ENCODE data around the gene SLC25A22.

Gene SLC25A22

DNA sequence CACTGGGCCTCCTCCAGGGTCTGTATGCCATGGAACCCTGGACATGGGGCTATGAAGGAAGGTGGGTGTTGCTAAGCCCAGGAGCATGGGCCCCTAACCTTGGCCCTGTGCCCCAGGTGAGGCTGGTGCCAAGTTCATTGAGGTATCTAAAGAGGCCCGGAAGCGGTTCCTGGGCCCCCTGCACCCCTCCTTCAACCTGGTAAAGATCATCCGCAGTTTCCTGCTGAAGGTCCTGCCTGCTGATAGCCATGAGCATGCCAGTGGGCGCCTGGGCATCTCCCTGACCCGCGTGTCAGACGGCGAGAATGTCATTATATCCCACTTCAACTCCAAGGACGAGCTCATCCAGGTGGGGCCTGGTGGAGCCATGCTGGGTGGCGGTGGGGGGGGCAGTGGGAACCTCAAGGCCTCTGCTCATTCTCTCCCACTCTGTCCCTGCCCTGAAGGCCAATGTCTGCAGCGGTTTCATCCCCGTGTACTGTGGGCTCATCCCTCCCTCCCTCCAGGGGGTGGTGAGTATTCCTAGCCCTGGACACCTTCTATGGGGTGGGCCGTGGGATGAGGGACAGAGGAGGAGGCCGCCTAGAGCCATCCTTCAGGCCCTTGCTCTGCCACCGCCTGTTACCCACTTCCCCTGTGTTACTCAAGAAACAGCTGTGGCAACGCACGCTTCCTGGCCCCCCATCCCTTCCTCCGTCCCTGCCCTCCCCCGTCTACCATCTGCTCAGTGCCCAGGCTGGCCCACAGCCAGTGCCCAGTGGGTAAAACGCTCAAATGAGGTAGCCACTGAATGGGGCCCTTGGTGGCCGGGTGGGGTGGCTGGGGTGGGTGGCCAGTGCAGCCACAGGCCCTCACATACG, 23.7 kb upstream of the SLC25A22 start:
- no peak for DNase-seq (ENCODE audit: low read depth in 3 of 3)

DNA sequence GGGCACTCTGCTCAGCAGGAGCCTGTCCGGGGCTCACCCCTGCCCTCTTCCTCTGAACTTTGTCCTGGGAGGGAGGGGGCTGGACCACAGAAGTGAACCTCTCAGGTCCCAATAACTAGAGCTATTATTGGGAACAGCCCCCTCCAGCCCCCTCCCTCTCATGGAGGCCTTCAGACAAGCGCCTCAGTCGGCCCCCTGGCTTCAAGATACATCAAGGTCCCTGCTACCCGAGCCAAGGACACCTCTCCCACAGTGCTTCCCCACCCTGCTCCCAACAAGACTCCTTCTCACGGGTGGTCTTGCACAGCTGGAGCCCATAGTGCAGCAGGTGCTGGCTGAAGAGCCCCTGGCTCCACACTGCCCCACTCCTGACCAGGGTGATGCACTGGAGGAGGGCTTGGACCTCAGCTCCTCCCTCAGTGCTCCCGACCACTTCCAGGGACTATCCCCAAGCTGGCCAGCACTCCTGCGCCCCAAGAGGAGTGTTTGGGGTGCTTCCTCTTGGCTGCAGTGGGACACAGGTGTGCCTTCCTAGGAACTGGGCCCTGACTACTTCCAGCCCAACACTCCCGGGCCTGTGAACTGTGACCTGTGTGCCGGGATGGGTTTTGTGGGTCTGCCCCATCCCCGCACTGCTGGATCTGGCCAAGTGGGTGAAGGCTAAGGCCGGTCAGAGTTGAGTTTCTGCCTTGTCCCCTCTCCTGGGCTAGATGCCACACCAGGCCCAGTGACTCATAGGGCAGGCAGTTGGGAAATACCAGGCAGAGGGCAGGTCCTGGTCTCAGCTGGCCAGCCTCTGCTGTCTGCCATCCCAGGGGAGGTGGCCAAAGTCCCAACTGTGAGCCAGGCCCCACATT, 22.8 kb upstream of the SLC25A22 start:
- no peak for DNase-seq (ENCODE audit: low read depth in 3 of 3)

- DNase-seq (ENCODE audit: low read depth in 3 of 3) = peak; percentile 86 to 94 (median 88)
Measured at GRCh38 chr11:819943-820649, 22.0 kb upstream of the SLC25A22 start.

DNA sequence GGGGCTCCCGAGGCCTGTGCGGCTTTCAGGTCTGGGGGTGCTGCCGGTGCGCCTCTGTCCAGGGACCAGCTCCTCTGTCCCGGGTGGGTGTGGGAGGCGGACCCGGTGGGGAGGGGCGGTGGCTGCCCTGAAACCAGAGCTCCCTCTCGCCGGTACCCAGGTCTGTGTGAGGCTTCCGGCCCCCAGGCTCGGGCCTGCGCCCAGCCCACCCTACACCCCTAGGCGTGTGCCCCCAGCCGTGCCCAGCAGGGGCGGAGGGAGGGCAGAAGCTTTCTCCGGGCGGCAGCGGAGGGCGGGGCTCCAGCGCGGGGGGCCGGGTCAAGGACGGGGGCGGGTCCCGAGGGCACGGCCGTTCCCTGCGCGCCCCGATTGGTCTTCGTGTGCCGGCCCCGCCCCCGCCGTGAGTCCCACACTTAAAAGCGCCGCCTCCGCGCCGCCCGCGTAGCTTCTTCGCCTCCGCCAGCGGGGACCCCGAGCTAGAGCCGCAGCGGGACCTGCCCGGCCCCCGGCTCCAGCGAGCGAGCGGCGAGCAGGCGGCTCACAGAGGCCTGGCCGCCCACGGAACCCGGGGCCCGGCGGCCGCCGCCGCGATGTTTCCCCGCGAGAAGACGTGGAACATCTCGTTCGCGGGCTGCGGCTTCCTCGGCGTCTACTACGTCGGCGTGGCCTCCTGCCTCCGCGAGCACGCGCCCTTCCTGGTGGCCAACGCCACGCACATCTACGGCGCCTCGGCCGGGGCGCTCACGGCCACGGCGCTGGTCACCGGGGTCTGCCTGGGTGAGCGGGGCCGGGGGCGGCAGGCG, 21.2 kb upstream of the SLC25A22 start:
- DNase-seq (ENCODE audit: low read depth in 3 of 3) = peak; percentile 74 to 93 (median 84)

DNA sequence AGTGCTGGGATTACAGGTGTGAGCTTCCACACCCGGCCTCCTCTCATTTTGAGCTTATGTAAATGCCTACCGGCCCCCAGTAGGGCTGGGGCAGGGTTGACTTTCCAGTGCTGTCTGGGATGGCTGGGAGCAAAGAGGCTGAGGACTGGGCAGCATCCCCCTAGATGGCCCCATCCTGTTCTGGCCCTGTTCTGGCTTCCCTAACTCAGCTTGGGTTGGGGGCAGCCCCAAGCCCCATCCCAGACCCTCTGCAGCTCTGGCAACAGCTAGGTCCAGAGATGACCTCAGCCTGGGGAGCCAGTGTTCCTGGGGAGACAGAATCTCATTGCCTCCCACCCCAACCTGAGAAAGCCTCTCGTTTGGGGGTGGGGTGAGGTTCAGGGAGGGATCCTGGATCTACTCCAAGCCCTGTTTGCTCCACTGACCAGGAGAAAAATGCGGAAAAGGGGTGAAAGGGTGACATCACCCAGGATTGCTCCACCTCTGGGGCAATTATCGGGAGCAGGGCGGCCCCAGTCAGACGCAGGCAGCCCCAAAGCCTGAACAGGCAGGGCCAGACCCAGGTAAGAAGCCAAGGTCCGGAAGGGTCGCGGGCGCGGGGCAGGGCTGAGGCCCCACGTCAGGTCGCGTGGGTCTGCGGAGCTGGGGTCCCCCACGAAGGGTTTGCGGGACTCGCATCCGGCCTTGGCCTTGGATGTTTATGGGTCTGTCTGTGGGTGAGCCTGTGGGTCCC, 20.5 kb upstream of the SLC25A22 start, which contains the start of gene PNPLA2:
Gene PNPLA2, plus strand, starts transcription at position 519 of the 733 bp plus-strand sequence. CDS start 805 bp downstream, outside the sequence.
- no peak for DNase-seq (ENCODE audit: low read depth in 3 of 3)

DNA sequence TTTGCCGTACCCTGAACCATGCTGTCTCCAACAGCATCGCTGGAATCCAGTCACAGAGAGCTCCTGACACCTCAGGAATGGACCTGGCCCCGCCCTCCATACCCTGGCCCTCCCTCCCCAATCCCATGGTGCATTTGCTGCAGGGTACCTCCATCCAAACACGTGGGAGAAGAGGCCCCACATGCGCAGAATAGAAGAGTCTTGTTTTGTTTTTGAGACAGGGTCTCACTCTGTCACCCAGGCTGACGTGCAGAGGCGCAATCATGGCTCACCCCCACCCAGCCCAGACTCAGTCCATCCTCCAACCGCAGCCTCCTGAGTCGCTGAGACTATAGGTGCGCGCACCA, 18.3 kb upstream of the SLC25A22 start:
- DNase-seq (ENCODE audit: low read depth in 3 of 3) = no peak

- DNase-seq (ENCODE audit: low read depth in 3 of 3) = no peak
Measured at GRCh38 chr11:815675-816432, 17.8 kb upstream of the SLC25A22 start.

GRCh38 chr11:813456-814096, 15.5 kb upstream of the SLC25A22 start:
- no peak for DNase-seq (ENCODE audit: low read depth in 3 of 3)

DNA sequence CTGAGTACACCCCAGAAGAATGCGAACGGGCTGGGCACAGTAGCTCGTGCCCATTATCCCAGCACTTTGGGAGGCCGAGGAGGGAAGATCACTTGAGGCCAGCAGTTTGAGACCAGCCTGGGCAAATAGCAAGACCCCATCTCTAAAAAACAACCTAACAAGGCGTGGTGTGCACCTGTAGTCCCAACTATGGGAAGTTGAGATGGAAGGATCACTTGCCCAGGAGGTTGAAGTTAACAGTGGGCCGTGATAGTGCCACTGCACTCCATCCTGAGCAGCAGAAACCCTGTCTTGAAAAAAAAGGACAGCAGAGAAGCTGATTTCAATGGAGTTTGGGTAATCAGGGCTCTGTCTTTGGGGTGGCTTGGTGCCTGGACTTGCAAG, 15.0 kb upstream of the SLC25A22 start:
- no peak for DNase-seq (ENCODE audit: low read depth in 3 of 3)

GRCh38 chr11:812390-812789, 14.3 kb upstream of the SLC25A22 start:
- no peak for DNase-seq (ENCODE audit: low read depth in 3 of 3)

DNA sequence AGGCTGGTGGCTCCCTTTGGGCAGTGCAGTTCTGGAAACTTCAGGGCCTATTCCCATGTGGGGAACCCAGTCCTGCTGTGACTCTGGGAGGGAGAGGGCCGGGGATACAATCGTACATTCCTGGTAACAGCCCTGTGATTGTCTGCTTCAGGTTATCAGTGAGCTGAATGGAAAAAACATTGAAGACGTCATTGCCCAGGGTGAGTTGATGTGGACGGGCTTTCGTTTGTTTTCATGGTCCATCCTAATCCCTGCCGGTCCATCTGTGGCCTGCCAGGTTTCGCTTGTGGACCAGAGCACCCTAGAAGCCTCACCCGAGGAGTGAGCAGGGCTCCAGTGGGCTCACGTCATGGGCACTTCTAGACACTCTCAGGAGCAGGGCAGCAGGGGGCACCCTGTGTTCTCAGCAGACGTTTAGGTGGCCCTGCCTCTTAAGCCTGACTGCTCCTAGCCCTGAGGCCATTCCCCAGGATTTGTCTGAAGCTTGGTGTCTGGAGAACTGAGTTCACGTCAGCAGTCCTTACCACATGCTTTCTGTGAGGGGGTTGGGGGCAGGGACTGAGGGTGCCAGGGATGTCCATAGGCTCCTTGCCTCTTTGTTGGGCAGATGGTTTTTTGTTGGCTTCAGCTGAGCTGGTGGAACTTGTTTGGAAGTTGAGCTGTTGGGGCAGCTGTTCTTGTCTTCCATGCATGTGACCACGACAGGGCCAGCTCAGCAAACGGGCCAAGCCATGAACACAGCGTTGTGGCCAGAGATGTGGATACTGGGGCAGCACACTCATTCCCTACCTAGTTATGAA, 13.6 kb upstream of the SLC25A22 start:
- DNase-seq (ENCODE audit: low read depth in 3 of 3) = no peak

GRCh38 chr11:810040-810567, 12.0 kb upstream of the SLC25A22 start:
- no peak for DNase-seq (ENCODE audit: low read depth in 3 of 3)

- DNase-seq (ENCODE audit: low read depth in 3 of 3) = peak; percentile 95 to 98 (median 96)
Measured at GRCh38 chr11:809287-810039, 11.4 kb upstream of the SLC25A22 start, which contains the start of gene RPLP2. RPLP2 (plus strand) TSS chr11:809967; CDS start chr11:810235, 268 bp downstream.

DNA sequence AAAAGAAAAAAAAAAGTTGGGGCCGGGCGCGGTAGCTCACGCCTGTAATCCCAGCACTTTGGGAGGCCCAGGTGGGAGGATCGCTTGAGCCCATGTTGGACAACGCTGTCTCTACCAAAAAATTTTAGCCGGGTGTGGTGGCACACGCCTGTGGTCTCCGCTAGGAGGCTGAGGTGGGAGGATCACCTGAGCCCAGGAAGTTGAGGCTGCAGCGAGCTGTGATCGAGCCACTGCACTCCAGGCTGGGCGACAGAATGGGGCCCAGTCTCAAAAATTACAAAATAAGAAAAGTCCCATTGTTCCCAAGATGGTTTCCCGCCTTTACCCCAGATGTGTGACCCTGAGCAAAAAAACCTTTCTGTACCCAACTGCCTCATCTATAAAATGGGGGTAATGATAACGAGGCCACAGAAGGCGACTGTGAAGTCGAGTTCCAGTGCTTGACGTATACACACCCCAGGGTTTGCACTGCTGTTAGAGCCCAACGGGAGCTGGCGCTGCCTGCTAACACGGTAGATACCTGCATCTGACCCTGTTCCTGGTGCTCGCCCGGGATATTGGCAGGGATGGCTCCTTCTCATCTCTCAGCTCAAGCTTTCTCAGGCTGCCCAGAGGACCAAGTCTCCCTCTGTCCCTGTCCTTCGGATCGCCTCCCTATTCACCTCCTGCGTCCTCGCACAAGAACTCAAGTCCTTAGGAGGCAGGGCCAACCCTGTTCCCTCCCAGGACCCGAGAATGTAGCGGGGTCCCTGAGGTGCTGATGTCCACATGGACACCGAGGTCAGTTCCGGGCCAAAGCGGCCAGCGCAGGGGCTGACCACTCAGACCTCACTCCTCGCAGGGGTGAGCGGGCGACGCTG, 10.6 kb upstream of the SLC25A22 start:
- DNase-seq (ENCODE audit: low read depth in 3 of 3) = no peak

- DNase-seq (ENCODE audit: low read depth in 3 of 3) = no peak
Measured at GRCh38 chr11:804599-804964, 6.5 kb upstream of the SLC25A22 start.

DNA sequence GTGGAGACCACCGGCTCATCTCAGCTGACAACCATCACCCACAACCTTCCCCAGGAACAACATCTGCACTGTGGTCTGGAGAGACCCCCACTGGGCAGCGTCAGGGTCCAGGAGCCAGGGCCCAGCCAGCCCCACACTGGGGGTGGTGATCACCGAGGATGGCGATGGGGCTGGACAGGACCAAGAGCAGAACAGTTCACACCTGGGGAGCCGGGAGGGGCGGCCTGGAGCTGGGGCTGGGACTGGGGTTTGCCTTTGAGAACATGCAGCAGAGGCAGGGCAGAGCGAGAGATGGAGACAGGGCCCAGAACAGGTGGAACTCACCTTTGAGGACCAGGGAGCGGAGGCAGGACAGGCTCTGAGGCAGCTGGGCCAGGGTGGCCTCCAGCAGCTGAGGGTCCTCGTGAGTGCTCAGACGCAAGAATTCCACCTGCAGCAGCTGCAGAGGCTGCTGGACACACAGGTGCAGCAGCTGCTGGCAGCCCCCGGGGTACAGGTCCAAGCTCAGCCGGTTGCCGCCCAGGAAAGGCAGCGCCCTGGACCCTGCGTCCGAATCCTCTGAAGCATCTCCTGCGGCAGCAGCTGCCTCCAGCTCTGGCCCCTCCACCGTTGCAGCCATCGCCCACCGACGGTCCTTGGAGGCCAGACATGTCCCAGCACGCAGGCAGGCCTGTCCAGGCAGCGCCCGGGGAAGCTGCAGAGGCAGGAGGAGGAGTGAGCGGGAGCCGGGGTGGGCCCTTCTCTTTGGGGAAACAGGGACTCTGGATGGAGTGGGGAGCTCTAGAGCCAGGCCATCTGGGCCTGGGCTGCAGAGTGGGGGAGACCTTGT, 5.9 kb upstream of the SLC25A22 start:
- no peak for DNase-seq (ENCODE audit: low read depth in 3 of 3)
